ENCODE results near the gene CTAGE9. TPM values are rescaled to one million over a fixed set of nuclear protein-coding genes. Genes with fewer than 3 reads are reported as not detected.
"Not testable (repeated sequence)": the region's sequence is repeated elsewhere in the genome, so short reads cannot be mapped to it uniquely, and the experiment has no call there.

CTAGE9 gene
- total RNA-seq, 1 donor from 2014 or later: not detected

- DNase-seq: no peak
These were observed 18.7 kb upstream of the CTAGE9 start for GRCh38 chr6:131729550-131729949.

GRCh38 chr6:131728296-131728939, 17.6 kb upstream of the CTAGE9 start:
- DNase-seq: no peak

- no peak for DNase-seq
These were observed 17.1 kb upstream of the CTAGE9 start for GRCh38 chr6:131727868-131728267.

- DNase-seq: no peak
These were observed 16.6 kb upstream of the CTAGE9 start for GRCh38 chr6:131727467-131727866.

- no peak for DNase-seq
These were observed 13.3 kb upstream of the CTAGE9 start for GRCh38 chr6:131724114-131724513.

GRCh38 chr6:131721161-131721560, 10.3 kb upstream of the CTAGE9 start:
- no peak for DNase-seq

GRCh38 chr6:131717836-131718542, 7.2 kb upstream of the CTAGE9 start:
- no peak for DNase-seq

GRCh38 chr6:131715567-131715966, 4.8 kb upstream of the CTAGE9 start:
- not testable (repeated sequence) for DNase-seq

GRCh38 chr6:131703905-131704304, 6.9 kb downstream of the CTAGE9 start:
- DNase-seq: not testable (repeated sequence)

- not testable (repeated sequence) for DNase-seq
These were observed 10.0 kb downstream of the CTAGE9 start for GRCh38 chr6:131700851-131701250.

GRCh38 chr6:131696956-131697355, 13.9 kb downstream of the CTAGE9 start:
- no peak for DNase-seq

- DNase-seq: no peak
These were observed 15.9 kb downstream of the CTAGE9 start for GRCh38 chr6:131694832-131695426.

- DNase-seq: no peak
These were observed 17.4 kb downstream of the CTAGE9 start for GRCh38 chr6:131693384-131693783.

GRCh38 chr6:131692589-131692988, 18.2 kb downstream of the CTAGE9 start:
- no peak for DNase-seq

- no peak for DNase-seq
These were observed 18.8 kb downstream of the CTAGE9 start for GRCh38 chr6:131692031-131692430.

GRCh38 chr6:131688286-131688685, 22.5 kb downstream of the CTAGE9 start:
- DNase-seq: no peak

- DNase-seq: no peak
These were observed 23.8 kb downstream of the CTAGE9 start for GRCh38 chr6:131687022-131687421.

- DNase-seq: no peak
These were observed 25.5 kb downstream of the CTAGE9 start for GRCh38 chr6:131685266-131685780.

- DNase-seq: no peak
These were observed 27.3 kb downstream of the CTAGE9 start for GRCh38 chr6:131683479-131683878.

GRCh38 chr6:131682442-131682841, 28.4 kb downstream of the CTAGE9 start:
- no peak for DNase-seq

- no peak for DNase-seq
These were observed 29.2 kb downstream of the CTAGE9 start for GRCh38 chr6:131681585-131681984.

- DNase-seq: no peak
These were observed 29.9 kb downstream of the CTAGE9 start for GRCh38 chr6:131680868-131681267.

GRCh38 chr6:131678442-131678841, 32.4 kb downstream of the CTAGE9 start:
- DNase-seq: no peak

Measured in occipital lobe (tissue), 2 donors.